Stimulated activated CD4-positive, alpha-beta T cell treated with anti-CD3 and anti-CD28 coated beads, Interleukin-2, amount 100 ng/mL, for 4 hours (primary cell): Measurements from ENCODE around the gene GDF11.

Source experiments
- DNase-seq: peaks from one replicate; pipeline ENCODE4 v3.0.0-alpha.2; 2020; ENCODE audit warnings: low read depth

The GDF11 gene

GRCh38 chr12:55742719-55743405, at the start of gene GDF11:
GDF11 (plus strand) TSS chr12:55743122; CDS start chr12:55743317, 195 bp downstream.
- peak; percentile 62 for DNase-seq

GRCh38 chr12:55693323-55694187, 49.4 kb upstream of the GDF11 start:
- no peak for DNase-seq

- DNase-seq, result no peak
Measured at GRCh38 chr12:55694188-55694515, 48.8 kb upstream of the GDF11 start.

GRCh38 chr12:55694651-55695050, 48.3 kb upstream of the GDF11 start:
- DNase-seq, result no peak

- DNase-seq, result no peak
Measured at GRCh38 chr12:55695349-55695748, 47.6 kb upstream of the GDF11 start.

- DNase-seq, result no peak
Measured at GRCh38 chr12:55696141-55696540, 46.8 kb upstream of the GDF11 start.

- no peak for DNase-seq
Measured at GRCh38 chr12:55696796-55697462, 46.0 kb upstream of the GDF11 start.

GRCh38 chr12:55697686-55698085, 45.2 kb upstream of the GDF11 start:
- no peak for DNase-seq

- no peak for DNase-seq
Measured at GRCh38 chr12:55698241-55698955, 44.5 kb upstream of the GDF11 start.

- DNase-seq, result no peak
Measured at GRCh38 chr12:55698965-55699364, 44.0 kb upstream of the GDF11 start.

- no peak for DNase-seq
Measured at GRCh38 chr12:55699471-55700055, 43.4 kb upstream of the GDF11 start.

- DNase-seq, result no peak
Measured at GRCh38 chr12:55700255-55701018, 42.5 kb upstream of the GDF11 start.

- no peak for DNase-seq
Measured at GRCh38 chr12:55702861-55703260, 40.1 kb upstream of the GDF11 start.

GRCh38 chr12:55703288-55703687, 39.6 kb upstream of the GDF11 start:
- no peak for DNase-seq

- no peak for DNase-seq
Measured at GRCh38 chr12:55703901-55704761, 38.8 kb upstream of the GDF11 start.

GRCh38 chr12:55704824-55705718, 37.9 kb upstream of the GDF11 start:
- DNase-seq, result no peak

GRCh38 chr12:55705782-55706402, 37.0 kb upstream of the GDF11 start:
- DNase-seq, result no peak

GRCh38 chr12:55706568-55707218, 36.2 kb upstream of the GDF11 start:
- no peak for DNase-seq
